GM12878 (cell line): ENCODE data around the gene FERMT3. TPM values are rescaled to one million over a fixed set of nuclear protein-coding genes. Genes with fewer than 3 reads are reported as not detected.

ENCODE experiments used
- ATAC-seq: fragments of 200-7000 bp; cut with Tn5 transposase; 3 replicates; pipeline ENCODE4 v1.9.1; 2020; ENCODE audit warnings: mild to moderate bottlenecking, moderate library complexity
- BruUV-seq: library from RNA; stranded (reverse); fragments of 400-500 nt; replicated peaks from 2 replicates; lab custom pipeline; 2021; lab: Mats Ljungman, UMichigan
- CTCF ChIA-PET: fragments of 300-600 bp; sonication (Branson Sonifier 250); formaldehyde crosslinking; extraction: SDS; loops from one replicate; lab custom pipeline; 2021; ENCODE audit warnings: inconsistent platforms; lab: Yijun Ruan, JAX
- POLR2A ChIA-PET: fragments of 350-600 bp; formaldehyde crosslinking; extraction: SDS; loops from one replicate; lab custom pipeline; 2021; ENCODE audit warnings: inconsistent platforms; lab: Charles Lee
- RAD21 ChIA-PET: fragments of 300-600 bp; sonication (Branson Sonifier 250); formaldehyde crosslinking; loops from one replicate; lab custom pipeline; 2023; ENCODE audit warnings: antibody characterized with exemption; ENCODE audit not compliant: unreplicated experiment; lab: Charles Lee
- SMC1A ChIA-PET: fragments of 300-600 bp; sonication (Branson Sonifier 250); formaldehyde crosslinking; loops from one replicate; lab custom pipeline; 2023; ENCODE audit not compliant: unreplicated experiment, uncharacterized antibody; lab: Charles Lee
- DNase-seq: peaks from one replicate; pipeline ENCODE4 v3.0.0-alpha.2; 2011; ENCODE audit warnings: low read depth, low spot score
- FAIRE-seq: peaks from 3 replicates; lab custom pipeline; 2011; peaks lifted over from hg19 to GRCh38; lab: Jason Lieb, UNC
- H2AFZ ChIP-seq: 2 replicates; pipeline ENCODE4 v1.6.0; 2011; ENCODE audit warnings: low read depth, low read length, control low read depth; ENCODE audit not compliant: control insufficient read depth
- H3K27ac ChIP-seq: 2 replicates; pipeline ENCODE4 v1.5.1; 2011; ENCODE audit warnings: control low read depth; ENCODE audit not compliant: control insufficient read depth, insufficient read depth
- H3K27me3 ChIP-seq, 2 experiments: replicated peaks in 1 of 2; 2 replicates each; pipeline versions ENCODE4 v1.6.0 to v1.6.1; 2011; ENCODE audit warnings: low read length in 1 of 2; ENCODE audit not compliant: control insufficient read depth in 2 of 2, insufficient read depth in 2 of 2
- H3K36me3 ChIP-seq, 2 experiments: 2 replicates each; pipeline ENCODE4 v1.5.1; 2011; ENCODE audit warnings: low read length in 1 of 2; ENCODE audit not compliant: control insufficient read depth in 2 of 2, insufficient read depth in 2 of 2
- H3K4me1 ChIP-seq: 2 replicates; pipeline ENCODE4 v1.6.1; 2011; ENCODE audit warnings: mild to moderate bottlenecking, low read length, moderate library complexity, mixed read lengths; ENCODE audit not compliant: control insufficient read depth, insufficient read depth
- H3K4me2 ChIP-seq: 2 replicates; pipeline ENCODE4 v1.6.0; 2011; ENCODE audit warnings: control low read depth; ENCODE audit not compliant: control insufficient read depth, insufficient read depth
- H3K4me3 ChIP-seq: fragments of 200-600 bp; sonication (generic); 2 replicates; pipeline ENCODE4 v1.5.1; 2016
- H3K79me2 ChIP-seq: 2 replicates; pipeline ENCODE4 v1.6.0; 2011; ENCODE audit warnings: low read length; ENCODE audit not compliant: control insufficient read depth, insufficient read depth
- H3K9ac ChIP-seq: 2 replicates; pipeline ENCODE4 v1.8.0; 2011; ENCODE audit warnings: low read length, control low read depth, mixed read lengths; ENCODE audit not compliant: control insufficient read depth, insufficient read depth
- H3K9me3 ChIP-seq: replicated peaks from 3 replicates; pipeline ENCODE4 v1.5.1; 2011; ENCODE audit warnings: mild to moderate bottlenecking, low read length; ENCODE audit not compliant: control insufficient read depth, insufficient read depth
- H4K20me1 ChIP-seq: 2 replicates; pipeline ENCODE4 v1.6.0; 2011; ENCODE audit not compliant: control insufficient read depth, insufficient read depth
- FOS ChIP-seq: IDR thresholded peaks from 3 replicates; pipeline ENCODE4 v1.6.1; 2011; ENCODE audit warnings: borderline replicate concordance; ENCODE audit not compliant: insufficient read length; ENCODE audit errors: extremely low read depth
- JUND ChIP-seq: IDR thresholded peaks from 2 replicates; pipeline ENCODE4 v1.6.1; 2012; ENCODE audit warnings: low read depth, mild to moderate bottlenecking, low read length, improper control_type of control experiment, moderate library complexity
- MYB ChIP-seq: fragments of 150-350 bp; IDR thresholded peaks from 2 replicates; pipeline ENCODE4 v1.6.1; 2014; ENCODE audit warnings: mild to moderate bottlenecking, low read depth, low read length, borderline replicate concordance
- MYC ChIP-seq: IDR thresholded peaks from 2 replicates; pipeline ENCODE4 v1.6.1; 2011; ENCODE audit warnings: mild to moderate bottlenecking, low read length, moderate library complexity, inconsistent platforms; ENCODE audit not compliant: insufficient read depth, insufficient replicate concordance, insufficient read length, severe bottlenecking
- PKNOX1 ChIP-seq: fragments of 450-650 bp; IDR thresholded peaks from 2 replicates; pipeline ENCODE4 v1.6.1; 2016; ENCODE audit warnings: mild to moderate bottlenecking
- SIN3A ChIP-seq: IDR thresholded peaks from 2 replicates; pipeline ENCODE4 v1.6.1; 2012; ENCODE audit warnings: low read depth, low read length, improper control_type of control experiment
- SMAD5 ChIP-seq: IDR thresholded peaks from 2 replicates; pipeline ENCODE4 v1.6.1; 2016; ENCODE audit warnings: antibody characterized with exemption, low read depth
- SMC3 ChIP-seq: IDR thresholded peaks from 2 replicates; pipeline ENCODE4 v1.6.1; 2011; ENCODE audit warnings: low read length, improper control_type of control experiment, borderline replicate concordance
- TCF7 ChIP-seq: IDR thresholded peaks from 2 replicates; pipeline ENCODE4 v1.6.1; 2014; ENCODE audit warnings: antibody characterized with exemption, borderline replicate concordance
- YBX1 ChIP-seq: fragments of 450-650 bp; IDR thresholded peaks from 2 replicates; pipeline ENCODE4 v1.6.1; 2016; ENCODE audit warnings: antibody characterized with exemption
- WGBS: methylation state at CpG from one replicate; pipeline ENCODE4 v1.1.6; 2016; ENCODE audit warnings: low lambda C conversion rate; ENCODE audit not compliant: insufficient replicate concordance, insufficient coverage; ENCODE audit errors: missing lambda C conversion rate; 5-methylcytosine and 5-hydroxymethylcytosine counted together
- in situ Hi-C: fragments of 300-500 bp; cut with MboI; formaldehyde crosslinking; loops from 9 replicates; pipeline ENCODE4 v1.14.3; 2018; ENCODE audit warnings: mixed read lengths
- intact Hi-C: fragments of 100-400 bp; cut with micrococcal nuclease; formaldehyde crosslinking; loops from one replicate; pipeline ENCODE4 v1.14.2; 2022; ENCODE audit not compliant: unreplicated experiment
- polyA plus RNA-seq, 11 experiments: library from polyadenylated mRNA; depleted of rRNA in 4 of 11; unstranded in 6 of 11; stranded (reverse) in 5 of 11; fragments of >200 nt; fragmentation: Nextera tagmentation in 4 of 11; fragmentation: Illumina TruSeq in 1 of 11; extraction: Ambion mirVana in 4 of 11; extraction: Trizol in 1 of 11; gene quantifications; 1 replicate in 1 of 11; 2 replicates in 10 of 11; pipeline versions ENCODE4 v1.2.1 to v1.2.3, GENCODE V29; 2011 to 2016; ENCODE audit warnings: inconsistent platforms in 2 of 11, missing spikeins in 2 of 11, low read depth in 1 of 11
- total RNA-seq, 4 experiments: library from RNA; depleted of rRNA in 3 of 4; stranded (reverse); fragments of >200 nt in 3 of 4; fragmentation: Illumina TruSeq in 1 of 4; extraction: Trizol in 1 of 4; gene quantifications; 2 replicates each; pipeline versions ENCODE4 v1.2.1 to v1.2.3, GENCODE V29; 2013 to 2021
- TF ChIP-seq, protein P1 (sequence below): IDR thresholded peaks from 2 replicates; pipeline ENCODE4 v1.6.1; 2012; ENCODE audit warnings: mild to moderate bottlenecking, low read depth, low read length

FERMT3 gene
- total and polyA plus RNA-seq, 10 of the 15 experiments (the other 5 are each of a cell fraction or from before 2014, with no cell fraction given), result 2.0 to 211 (median 114) TPM

GRCh38 chr11:64198511-64198910 lies 8.0 kb upstream of the FERMT3 start:
- POLR2A ChIA-PET, result no interaction called here

DNA sequence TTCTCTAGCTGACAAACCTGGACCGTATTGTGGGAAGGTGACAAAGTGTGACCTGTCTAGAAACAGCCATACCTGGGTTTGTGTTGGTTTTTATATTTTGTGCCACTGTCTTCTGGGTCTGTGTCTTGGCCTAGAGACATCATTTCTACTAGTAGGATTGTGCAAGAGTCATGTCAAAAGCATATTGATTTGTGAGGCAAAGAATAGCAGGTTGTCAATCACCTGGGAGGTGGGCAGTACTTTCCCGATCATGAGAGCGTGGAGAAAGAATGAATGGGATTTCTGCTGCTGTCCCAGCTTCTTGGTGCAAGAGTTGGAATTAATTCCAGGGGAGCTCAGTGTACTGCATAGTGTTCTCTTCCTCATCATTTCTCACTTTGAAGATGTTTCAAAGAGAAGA lies 5.0 kb upstream of the FERMT3 start:
- intact Hi-C loops, result no loop called here
- FAIRE-seq (no peak), DNase-seq (no peak), ATAC-seq (no peak)
- in situ Hi-C loops, result loop anchor here (5.0 kb wide), 1 partner anchor 101 kb away; the partner anchor contains the start of gene CATSPERZ
- no peak overlapping the region for H3K27ac ChIP-seq
- ChIA-PET RAD21 (interaction anchor here (0.7 kb wide), 1 partner anchor 99 kb away, joined by 3 read pairs; no protein-coding TSS in a partner anchor), CTCF (interaction anchor here (0.6 to 9.7 kb wide), 5 partner anchors 13 to 601 kb away, joined by 3 to 238 read pairs (median 4); partner anchors contain the start of genes CATSPERZ, ESRRA and PPP1R14B), SMC1A (no interaction called here), POLR2A (interaction anchor here (1.2 kb wide), 1 partner anchor 22 kb away, joined by 5 read pairs; no protein-coding TSS in a partner anchor)
- H3K4me1 ChIP-seq, result peaks cover 22% of the 10 kb centered on the region
- peaks cover 12% of the 10 kb centered on the region for H3K79me2 ChIP-seq
- WGBS, result 85% methylated on average over 3 of the region's 3 CpGs
- no peak overlapping the region for H3K4me2 ChIP-seq
- BruUV-seq, result no TSS peak
- H3K9me3 ChIP-seq, result no peaks in the 10 kb centered on the region
- H2AFZ ChIP-seq, result no peak overlapping the region
- no peak overlapping the region for H3K9ac ChIP-seq
- H3K4me3 ChIP-seq, result no peak overlapping the region
- H3K36me3 ChIP-seq, result peaks cover 42% of the 10 kb centered on the region in 2 experiments
- no peaks in the 10 kb centered on the region for H3K27me3 ChIP-seq
- H4K20me1 ChIP-seq, result no peaks in the 10 kb centered on the region
- TF ChIP-seq SMC3, result no peak
- no peak for TF ChIP-seq SMAD5
- no peak for TF ChIP-seq FOS
- no peak for TF ChIP-seq MYC
- TF ChIP-seq, protein P1, sequence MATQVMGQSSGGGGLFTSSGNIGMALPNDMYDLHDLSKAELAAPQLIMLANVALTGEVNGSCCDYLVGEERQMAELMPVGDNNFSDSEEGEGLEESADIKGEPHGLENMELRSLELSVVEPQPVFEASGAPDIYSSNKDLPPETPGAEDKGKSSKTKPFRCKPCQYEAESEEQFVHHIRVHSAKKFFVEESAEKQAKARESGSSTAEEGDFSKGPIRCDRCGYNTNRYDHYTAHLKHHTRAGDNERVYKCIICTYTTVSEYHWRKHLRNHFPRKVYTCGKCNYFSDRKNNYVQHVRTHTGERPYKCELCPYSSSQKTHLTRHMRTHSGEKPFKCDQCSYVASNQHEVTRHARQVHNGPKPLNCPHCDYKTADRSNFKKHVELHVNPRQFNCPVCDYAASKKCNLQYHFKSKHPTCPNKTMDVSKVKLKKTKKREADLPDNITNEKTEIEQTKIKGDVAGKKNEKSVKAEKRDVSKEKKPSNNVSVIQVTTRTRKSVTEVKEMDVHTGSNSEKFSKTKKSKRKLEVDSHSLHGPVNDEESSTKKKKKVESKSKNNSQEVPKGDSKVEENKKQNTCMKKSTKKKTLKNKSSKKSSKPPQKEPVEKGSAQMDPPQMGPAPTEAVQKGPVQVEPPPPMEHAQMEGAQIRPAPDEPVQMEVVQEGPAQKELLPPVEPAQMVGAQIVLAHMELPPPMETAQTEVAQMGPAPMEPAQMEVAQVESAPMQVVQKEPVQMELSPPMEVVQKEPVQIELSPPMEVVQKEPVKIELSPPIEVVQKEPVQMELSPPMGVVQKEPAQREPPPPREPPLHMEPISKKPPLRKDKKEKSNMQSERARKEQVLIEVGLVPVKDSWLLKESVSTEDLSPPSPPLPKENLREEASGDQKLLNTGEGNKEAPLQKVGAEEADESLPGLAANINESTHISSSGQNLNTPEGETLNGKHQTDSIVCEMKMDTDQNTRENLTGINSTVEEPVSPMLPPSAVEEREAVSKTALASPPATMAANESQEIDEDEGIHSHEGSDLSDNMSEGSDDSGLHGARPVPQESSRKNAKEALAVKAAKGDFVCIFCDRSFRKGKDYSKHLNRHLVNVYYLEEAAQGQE, result no peak
- TF ChIP-seq YBX1, result no peak
- TF ChIP-seq JUND, result no peak

More at GRCh38 chr11:64198511-64198910, 8.0 kb upstream of the FERMT3 start:
- ChIA-PET CTCF (interaction anchor here (1.6 kb wide), 1 partner anchor 102 kb away, joined by 5 read pairs; the partner anchor contains the start of gene CATSPERZ), RAD21 (no interaction called here), SMC1A (interaction anchor here (0.6 to 1.5 kb wide), 2 partner anchors 8 to 342 kb away, joined by 3 to 5 read pairs; partner anchors contain the start of gene FERMT3)
- TF ChIP-seq MYB, result no peak
- no peak for TF ChIP-seq PKNOX1
- TF ChIP-seq TCF7, result no peak
- TF ChIP-seq SIN3A, result no peak
- ATAC-seq (no peak), DNase-seq (no peak), FAIRE-seq (no peak)
- no peaks in the 10 kb centered on the region for H3K9me3 ChIP-seq
- no peaks in the 10 kb centered on the region for H3K79me2 ChIP-seq
- intact Hi-C loops (no loop called here), in situ Hi-C loops (no loop called here)
- no TSS peak for BruUV-seq
- no peaks in the 10 kb centered on the region for H3K4me1 ChIP-seq
- no peaks in the 10 kb centered on the region for H4K20me1 ChIP-seq
- no peak overlapping the region for H3K4me2 ChIP-seq
- no peak overlapping the region for H3K9ac ChIP-seq
- H3K27ac ChIP-seq, result no peak overlapping the region
- no peak overlapping the region for H2AFZ ChIP-seq
- WGBS, result 100% methylated on average over 2 of the region's 2 CpGs
- H3K4me3 ChIP-seq, result no peak overlapping the region
- no peaks in the 10 kb centered on the region for H3K27me3 ChIP-seq
- H3K36me3 ChIP-seq, result peaks cover 46 to 51% of the 10 kb centered on the region in 2 experiments
